Activated gamma-delta T cell treated with anti-CD3 and anti-CD28 coated beads, Interleukin-2, amount 50 U/mL, for 16 hours (primary cell): Measurements from ENCODE around the gene PCDHGA10.
"Not testable (repeated sequence)": the region's sequence is repeated elsewhere in the genome, so short reads cannot be mapped to it uniquely, and the experiment has no call there.

Experiments used
- DNase-seq: peaks from one replicate; pipeline ENCODE4 v3.0.0-alpha.2; 2020; ENCODE audit warnings: low read depth

The PCDHGA10 gene

GRCh38 chr5:141412854-141413539 is at the start of gene PCDHGA10:
TSS of gene PCDHGA10 (plus strand) at chr5:141412987. CDS start at chr5:141413176, 189 bp downstream.
- DNase-seq: no peak

GRCh38 chr5:141363952-141364660 is 48.7 kb upstream of the PCDHGA10 start, which contains the start of gene PCDHGA5:
TSS of gene PCDHGA5 (plus strand) at chr5:141364162. CDS start at chr5:141364331, 169 bp downstream.
- DNase-seq: no peak

- no peak for DNase-seq
Measured at GRCh38 chr5:141366016-141366896, 46.5 kb upstream of the PCDHGA10 start.

- no peak for DNase-seq
Measured at GRCh38 chr5:141369994-141370848, 42.6 kb upstream of the PCDHGA10 start, which contains the start of gene PCDHGB3. TSS of gene PCDHGB3 (plus strand) at chr5:141370242. CDS start at chr5:141370395, 153 bp downstream.

- DNase-seq: no peak
Measured at GRCh38 chr5:141371572-141372475, 41.0 kb upstream of the PCDHGA10 start.

- no peak for DNase-seq
Measured at GRCh38 chr5:141373673-141374317, 39.0 kb upstream of the PCDHGA10 start, which contains the start of gene PCDHGA6. TSS of gene PCDHGA6 (plus strand) at chr5:141373891. CDS start at chr5:141374084, 193 bp downstream.

GRCh38 chr5:141374627-141375026 is 38.2 kb upstream of the PCDHGA10 start:
- DNase-seq: no peak

- DNase-seq: not testable (repeated sequence)
Measured at GRCh38 chr5:141375444-141376155, 37.2 kb upstream of the PCDHGA10 start.

- DNase-seq: no peak
Measured at GRCh38 chr5:141382469-141383294, 30.1 kb upstream of the PCDHGA10 start, which contains the start of gene PCDHGA7. TSS of gene PCDHGA7 (plus strand) at chr5:141382742. CDS start at chr5:141382900, 158 bp downstream.

GRCh38 chr5:141383345-141383744 is 29.4 kb upstream of the PCDHGA10 start:
- no peak for DNase-seq

- no peak for DNase-seq
Measured at GRCh38 chr5:141384471-141385267, 28.1 kb upstream of the PCDHGA10 start.

- DNase-seq: not testable (repeated sequence)
Measured at GRCh38 chr5:141387557-141388311, 25.1 kb upstream of the PCDHGA10 start, which contains the start of gene PCDHGB4. TSS of gene PCDHGB4 (plus strand) at chr5:141387698. CDS start at chr5:141387885, 187 bp downstream.

- no peak for DNase-seq
Measured at GRCh38 chr5:141388661-141389060, 24.1 kb upstream of the PCDHGA10 start.

GRCh38 chr5:141389153-141390042 is 23.4 kb upstream of the PCDHGA10 start:
- DNase-seq: no peak
